H1 (cell line): ENCODE results near the gene GNAL. TPM values are rescaled to one million over a fixed set of nuclear protein-coding genes. Genes with fewer than 3 reads are reported as not detected.

Experiments
- CTCF ChIA-PET: fragments of 300-600 bp; sonication (Branson Sonifier 250); formaldehyde crosslinking; loops from one replicate; lab custom pipeline; 2021; ENCODE audit not compliant: partially characterized antibody; lab: Charles Lee
- POLR2A ChIA-PET: fragments of 300-600 bp; sonication (Branson Sonifier 250); formaldehyde crosslinking; loops from one replicate; lab custom pipeline; 2021; ENCODE audit warnings: inconsistent platforms; ENCODE audit not compliant: partially characterized antibody; lab: Charles Lee
- DNase-seq, 2 experiments: peaks; one replicate each; pipeline versions ENCODE4 v3.0.0 to v3.0.0-alpha.2; 2010 to 2022; ENCODE audit warnings: low spot score in 2 of 2, low read depth in 1 of 2, mixed read lengths in 1 of 2
- FAIRE-seq: peaks from 2 replicates; lab custom pipeline; 2011; peaks lifted over from hg19 to GRCh38; lab: Jason Lieb, UNC
- H2AFZ ChIP-seq: 2 replicates; pipeline ENCODE4 v1.8.1; 2012; ENCODE audit warnings: low read length, inconsistent platforms
- H2AK5ac ChIP-seq: 2 replicates; pipeline ENCODE4 v1.6.1; 2013; ENCODE audit warnings: low read depth, low read length
- H2BK120ac ChIP-seq: replicated peaks from 2 replicates; pipeline ENCODE3; 2013; ENCODE audit warnings: low read depth, low read length, inconsistent platforms
- H2BK12ac ChIP-seq: 2 replicates; pipeline ENCODE4 v1.6.1; 2013; ENCODE audit warnings: low read depth, low read length
- H2BK15ac ChIP-seq: 2 replicates; pipeline ENCODE4 v1.6.1; 2013; ENCODE audit warnings: low read length
- H2BK20ac ChIP-seq: 2 replicates; pipeline ENCODE4 v1.6.1; 2013; ENCODE audit warnings: low read length
- H2BK5ac ChIP-seq: 2 replicates; pipeline ENCODE4 v1.6.1; 2013; ENCODE audit warnings: low read depth, low read length
- H3K14ac ChIP-seq: 2 replicates; pipeline ENCODE4 v1.6.1; 2013; ENCODE audit warnings: inconsistent platforms; ENCODE audit not compliant: insufficient read length
- H3K18ac ChIP-seq: 2 replicates; pipeline ENCODE4 v1.6.1; 2013; ENCODE audit warnings: low read length; ENCODE audit errors: extremely low read depth
- H3K23ac ChIP-seq: 2 replicates; pipeline ENCODE4 v1.6.1; 2013; ENCODE audit warnings: inconsistent platforms; ENCODE audit not compliant: insufficient read length
- H3K23me2 ChIP-seq: 2 replicates; pipeline ENCODE4 v1.6.1; 2013; ENCODE audit warnings: low read depth, low read length
- H3K27ac ChIP-seq: 2 replicates; pipeline ENCODE4 v1.6.1; 2011; ENCODE audit warnings: low read depth, low read length, inconsistent platforms
- H3K27me3 ChIP-seq, 4 experiments: replicated peaks in 1 of 4; 1 replicate in 1 of 4; 2 replicates in 3 of 4; pipeline versions ENCODE4 v1.6.1 to v1.8.1; 2011 to 2013; ENCODE audit warnings: low read length in 3 of 4, mild to moderate bottlenecking in 3 of 4, inconsistent platforms in 2 of 4, mixed read lengths in 2 of 4, moderate library complexity in 1 of 4; ENCODE audit not compliant: control insufficient read depth in 3 of 4, insufficient read depth in 3 of 4; ENCODE audit errors: extremely low read depth in 1 of 4
- H3K36me3 ChIP-seq, 4 experiments: 2 replicates each; pipeline versions ENCODE4 v1.6.1 to v1.8.1; 2011 to 2013; ENCODE audit warnings: mild to moderate bottlenecking in 4 of 4, low read length in 3 of 4, moderate library complexity in 2 of 4, control low read depth in 1 of 4, inconsistent platforms in 1 of 4; ENCODE audit not compliant: insufficient read depth in 4 of 4, control insufficient read depth in 2 of 4
- H3K4ac ChIP-seq: replicated peaks from 2 replicates; pipeline ENCODE3; 2013; ENCODE audit warnings: low read length, low read depth, mixed read lengths, inconsistent platforms; ENCODE audit not compliant: insufficient read length
- H3K4me1 ChIP-seq, 4 experiments: replicated peaks in 1 of 4; 1 replicate in 1 of 4; 2 replicates in 3 of 4; pipeline versions ENCODE4 v1.6.1 to v1.8.1; 2011 to 2013; ENCODE audit warnings: low read length in 3 of 4, inconsistent platforms in 2 of 4, mixed read lengths in 1 of 4; ENCODE audit not compliant: insufficient read depth in 4 of 4, control insufficient read depth in 3 of 4
- H3K4me2 ChIP-seq, 2 experiments: 2 replicates each; pipeline versions ENCODE4 v1.6.1 to v1.8.1; 2011 to 2013; ENCODE audit warnings: low read depth in 2 of 2, low read length in 2 of 2, control low read depth in 1 of 2, inconsistent platforms in 1 of 2, mild to moderate bottlenecking in 1 of 2; ENCODE audit not compliant: insufficient read depth in 1 of 2
- H3K4me3 ChIP-seq, 4 experiments: fragments of 200-600, 300-600 bp in 1 of 4; sonication (generic), shearing (Covaris generic), sonication (Bioruptor Twin) in 1 of 4; 2 replicates each; pipeline versions ENCODE4 v1.5.1 to v1.8.1; 2011 to 2016; ENCODE audit warnings: low read length in 4 of 4, low read depth in 3 of 4, control low read depth in 2 of 4, inconsistent platforms in 2 of 4, mild to moderate bottlenecking in 2 of 4, mixed read lengths in 1 of 4, moderate library complexity in 1 of 4; ENCODE audit not compliant: insufficient read depth in 2 of 4; ENCODE audit errors: extremely low read depth in 1 of 4
- H3K56ac ChIP-seq: replicated peaks from 2 replicates; pipeline ENCODE3; 2013; ENCODE audit warnings: low read depth, mild to moderate bottlenecking, mixed read lengths, low read length, inconsistent platforms; ENCODE audit not compliant: insufficient read length
- H3K79me1 ChIP-seq: 2 replicates; pipeline ENCODE4 v1.6.1; 2013; ENCODE audit warnings: low read depth, low read length, control low read depth
- H3K79me2 ChIP-seq, 2 experiments: 2 replicates each; pipeline versions ENCODE4 v1.6.1 to v1.8.1; 2012 to 2013; ENCODE audit warnings: low read length in 2 of 2, mild to moderate bottlenecking in 2 of 2, inconsistent platforms in 1 of 2; ENCODE audit not compliant: insufficient read depth in 2 of 2, control insufficient read depth in 1 of 2
- H3K9ac ChIP-seq, 4 experiments: replicated peaks in 1 of 4; 1 replicate in 1 of 4; 2 replicates in 3 of 4; pipeline versions ENCODE4 v1.6.1 to v1.8.1; 2011 to 2013; ENCODE audit warnings: low read depth in 3 of 4, low read length in 3 of 4, control low read depth in 2 of 4, mild to moderate bottlenecking in 2 of 4, moderate library complexity in 2 of 4, inconsistent platforms in 1 of 4; ENCODE audit errors: extremely low read depth in 1 of 4
- H3K9me3 ChIP-seq, 2 experiments: 2 replicates each; pipeline versions ENCODE4 v1.6.1 to v1.8.1; 2012 to 2013; ENCODE audit warnings: mild to moderate bottlenecking in 2 of 2, moderate library complexity in 2 of 2, control low read depth in 1 of 2, inconsistent platforms in 1 of 2, low read depth in 1 of 2, low read length in 1 of 2, mixed read lengths in 1 of 2; ENCODE audit not compliant: insufficient read depth in 2 of 2
- H4K20me1 ChIP-seq, 2 experiments: replicated peaks in 1 of 2; 2 replicates each; pipeline versions ENCODE3 to v1.8.1; 2011 to 2013; ENCODE audit warnings: inconsistent platforms in 2 of 2, low read length in 2 of 2, mild to moderate bottlenecking in 1 of 2; ENCODE audit not compliant: insufficient read depth in 2 of 2, control insufficient read depth in 1 of 2
- H4K5ac ChIP-seq: 2 replicates; pipeline ENCODE4 v1.6.1; 2013; ENCODE audit warnings: low read length, low read depth, mixed read lengths, inconsistent platforms; ENCODE audit not compliant: insufficient read length
- H4K8ac ChIP-seq: 2 replicates; pipeline ENCODE4 v1.8.0; 2013; ENCODE audit warnings: mild to moderate bottlenecking, moderate library complexity, low read length, inconsistent platforms; ENCODE audit not compliant: insufficient read depth; ENCODE audit errors: extremely low read depth
- H4K91ac ChIP-seq: replicated peaks from 2 replicates; pipeline ENCODE3; 2013; ENCODE audit warnings: low read length, mixed read lengths, inconsistent platforms; ENCODE audit not compliant: insufficient read length
- CHD1 ChIP-seq: IDR thresholded peaks from 2 replicates; pipeline ENCODE4 v1.6.1; 2012; ENCODE audit warnings: low read depth, low read length, improper control_type of control experiment
- CTBP2 ChIP-seq: IDR thresholded peaks from 2 replicates; pipeline ENCODE4 v1.7.0; 2011; ENCODE audit warnings: borderline replicate concordance, mild to moderate bottlenecking, moderate library complexity, mixed read lengths, low read length; ENCODE audit not compliant: insufficient read depth, insufficient read length
- FOSL1 ChIP-seq: IDR thresholded peaks from 2 replicates; pipeline ENCODE4 v1.6.1; 2011; ENCODE audit warnings: mild to moderate bottlenecking, low read depth, low read length, moderate library complexity; ENCODE audit not compliant: insufficient read depth
- JUND ChIP-seq: IDR thresholded peaks from 2 replicates; pipeline ENCODE4 v1.6.1; 2011; ENCODE audit warnings: mild to moderate bottlenecking, improper control_type of control experiment, low read length
- MAFK ChIP-seq: IDR thresholded peaks from 2 replicates; pipeline ENCODE4 v1.6.1; 2012; ENCODE audit warnings: low read depth, mild to moderate bottlenecking, improper control_type of control experiment, low read length
- RAD21 ChIP-seq, 2 experiments: IDR thresholded peaks in 1 of 2; conservative IDR thresholded peaks in 1 of 2; 2 replicates each; pipeline ENCODE4 v1.6.1; 2011; ENCODE audit warnings: low read depth in 2 of 2, low read length in 2 of 2, improper control_type of control experiment in 1 of 2, inconsistent platforms in 1 of 2, mild to moderate bottlenecking in 1 of 2, moderate library complexity in 1 of 2
- RBBP5 ChIP-seq: IDR thresholded peaks from 2 replicates; pipeline ENCODE4 v1.7.1; 2012; ENCODE audit warnings: low read depth, mild to moderate bottlenecking, inconsistent platforms, low read length, moderate library complexity, borderline replicate concordance
- RFX5 ChIP-seq: IDR thresholded peaks from 2 replicates; pipeline ENCODE4 v1.6.1; 2011; ENCODE audit warnings: low read depth, low read length, improper control_type of control experiment, borderline replicate concordance
- RXRA ChIP-seq: IDR thresholded peaks from 2 replicates; pipeline ENCODE4 v1.6.1; 2011; ENCODE audit warnings: low read depth, mild to moderate bottlenecking, low read length, moderate library complexity; ENCODE audit not compliant: insufficient read depth
- SIRT6 ChIP-seq: IDR thresholded peaks from one replicate; pipeline ENCODE4 v1.7.1; 2012; ENCODE audit warnings: low read length, inconsistent platforms
- SP4 ChIP-seq: IDR thresholded peaks from 2 replicates; pipeline ENCODE4 v1.6.1; 2012; ENCODE audit warnings: low read length, inconsistent platforms
- TCF12 ChIP-seq: IDR thresholded peaks from 2 replicates; pipeline ENCODE4 v1.6.1; 2011; ENCODE audit warnings: low read depth, mild to moderate bottlenecking, low read length
- USF2 ChIP-seq: IDR thresholded peaks from 2 replicates; pipeline ENCODE4 v1.6.1; 2011; ENCODE audit warnings: low read length, improper control_type of control experiment
- YY1 ChIP-seq: IDR thresholded peaks from 2 replicates; pipeline ENCODE4 v1.6.1; 2011; ENCODE audit warnings: low read depth, mild to moderate bottlenecking, low read length
- WGBS, 2 experiments: shearing (Covaris generic) in 1 of 2; methylation state at CpG; one replicate each; pipeline versions ENCODE4 v1.1.6 to v1.1.7; 2013 to 2015; ENCODE audit warnings: low lambda C conversion rate in 2 of 2, mixed read lengths in 2 of 2, inconsistent platforms in 1 of 2, low coverage in 1 of 2, missing lambda C conversion rate in 1 of 2; ENCODE audit not compliant: insufficient replicate concordance in 2 of 2, insufficient coverage in 1 of 2, insufficient read length in 1 of 2; ENCODE audit errors: extremely low coverage in 1 of 2, missing lambda C conversion rate in 1 of 2; 5-methylcytosine and 5-hydroxymethylcytosine counted together
- polyA plus RNA-seq, 7 experiments: library from polyadenylated mRNA; depleted of rRNA in 3 of 7; stranded (reverse) in 5 of 7; unstranded in 2 of 7; fragments of >200 nt in 5 of 7; fragments of 200-250 nt in 2 of 7; gene quantifications; 1 replicate in 5 of 7; 2 replicates in 1 of 7; 4 replicates in 1 of 7; pipeline versions ENCODE4 v1.2.1 to v1.2.3, GENCODE V29; 2011 to 2013; ENCODE audit warnings: missing spikeins in 2 of 7, mixed read lengths in 2 of 7
- total RNA-seq: library from RNA; stranded (reverse); fragmentation: NEBNext Ultra II Directional; extraction: Animal tissue kit (Norgen Biotek cat#: 25700); gene quantifications from 2 replicates; pipeline ENCODE4 v1.2.1, GENCODE V29; 2021

Gene GNAL
- total and polyA plus RNA-seq, 2 of the 8 experiments (the other 6 are each of a cell fraction or from before 2014, with no cell fraction given): 13.2 to 18.3 TPM

- ChIA-PET CTCF (interaction anchor here (1.5 to 5.5 kb wide), 4 partner anchors 15 to 122 kb away, joined by 4 to 43 read pairs (median 6); no protein-coding TSS in a partner anchor), POLR2A (no interaction called here)
- Histone ChIP-seq H3K27ac (no peak overlapping the region), H3K27me3 (no peaks in the 10 kb centered on the region), H3K23ac (no peak overlapping the region), H3K18ac (no peak overlapping the region), H3K9ac (no peak overlapping the region), H3K4me1 (no peaks in the 10 kb centered on the region; a peak in 1 of 7 replicates), H4K5ac (no peak overlapping the region), H3K4me3 (no peak overlapping the region), H3K36me3 (no peaks in the 10 kb centered on the region), H4K91ac (no peak overlapping the region), H4K8ac (no peak overlapping the region), H3K56ac (no peak overlapping the region), H4K20me1 (no peaks in the 10 kb centered on the region), H2BK120ac (no peak overlapping the region), H2BK12ac (no peak overlapping the region), H3K9me3 (no peaks in the 10 kb centered on the region), H3K4me2 (no peak overlapping the region), H2AFZ (no peak overlapping the region), H3K4ac (no peak overlapping the region), H2BK20ac (no peak overlapping the region), H2AK5ac (no peak overlapping the region), H2BK15ac (no peak overlapping the region), H3K79me1 (no peaks in the 10 kb centered on the region), H3K14ac (no peak overlapping the region), H3K79me2 (no peaks in the 10 kb centered on the region), H2BK5ac (no peak overlapping the region), H3K23me2 (no peaks in the 10 kb centered on the region)
- DNase-seq (no peak), FAIRE-seq (no peak)
- WGBS, 2 experiments: 98% methylated on average over 3 of the region's 3 CpGs; no CpG with 5 or more reads in 1 of the 2 experiments
- TF ChIP-seq RBBP5 (no peak), JUND (no peak), FOSL1 (no peak), RXRA (no peak), SIRT6 (no peak), MAFK (no peak), SP4 (no peak), YY1 (no peak), CHD1 (no peak), TCF12 (no peak), CTBP2 (no peak), USF2 (no peak), RFX5 (no peak), RAD21 (IDR thresholded peaks at IDR 0.05 in 1 of 2, conservative IDR thresholded peaks at IDR 0.05 in 1 of 2; ENCODE audit: low read depth in 2 of 2, low read length in 2 of 2) (no peak)
Measured at GRCh38 chr18:11923450-11923849, 234.4 kb downstream of the GNAL start.
